B cell (primary cell): ENCODE results near the gene UMAD1. TPM values are rescaled to one million over a fixed set of nuclear protein-coding genes. Genes with fewer than 3 reads are reported as not detected.

Source experiments
- ATAC-seq: fragments of 200-7000 bp; cut with Tn5 transposase; one replicate; pipeline ENCODE4 v1.10.0; 2021; ENCODE audit warnings: low read depth, mild to moderate bottlenecking, moderate number of reproducible peaks, moderate library complexity
- CTCF ChIA-PET: fragments of 350-600 bp; sonication (Branson Sonifier 250); formaldehyde crosslinking; loops from one replicate; lab custom pipeline; 2021; ENCODE audit warnings: antibody characterized with exemption, inconsistent platforms; lab: Charles Lee
- POLR2A ChIA-PET: fragments of 350-600 bp; sonication (Branson Sonifier 250); formaldehyde crosslinking; loops from one replicate; lab custom pipeline; 2021; ENCODE audit warnings: antibody characterized with exemption; lab: Charles Lee
- DNase-seq: peaks from one replicate; pipeline ENCODE4 v3.0.0; 2013
- H2AFZ ChIP-seq: 2 replicates; pipeline ENCODE4 v1.6.1; 2012; ENCODE audit warnings: mild to moderate bottlenecking, low read depth, low read length; ENCODE audit not compliant: insufficient read depth, poor library complexity, severe bottlenecking
- H3K27ac ChIP-seq, 2 donors: 1 replicate in 1 of 2; 2 replicates in 1 of 2; pipeline ENCODE4 v1.5.1; 2012 to 2013; ENCODE audit warnings: low read length in 2 of 2, mild to moderate bottlenecking in 2 of 2, moderate library complexity in 1 of 2
- H3K27me3 ChIP-seq, 4 experiments: fragments of 200-600 bp in 1 of 4; sonication (generic) in 1 of 4; replicated peaks in 1 of 4; 1 replicate in 2 of 4; 2 replicates in 2 of 4; pipeline versions ENCODE4 v1.6.1 to v1.7.0; 2013 to 2016; ENCODE audit warnings: low read length in 3 of 4, mild to moderate bottlenecking in 2 of 4, mixed read lengths in 1 of 4, moderate library complexity in 1 of 4; ENCODE audit not compliant: insufficient read depth in 4 of 4, control insufficient read depth in 3 of 4; ENCODE audit errors: control extremely low read depth in 1 of 4
- H3K36me3 ChIP-seq, 2 experiments: replicated peaks in 1 of 2; 1 replicate in 1 of 2; 2 replicates in 1 of 2; pipeline versions ENCODE4 v1.6.1 to v1.7.1; 2013; ENCODE audit warnings: low read length in 1 of 2; ENCODE audit not compliant: insufficient read depth in 2 of 2, control insufficient read depth in 1 of 2; ENCODE audit errors: control extremely low read depth in 1 of 2, extremely low read depth in 1 of 2
- H3K4me1 ChIP-seq, 2 donors: fragments of 200-600 bp in 1 of 2; sonication (generic) in 1 of 2; 1 replicate in 1 of 2; 2 replicates in 1 of 2; pipeline versions ENCODE4 v1.5.1 to v1.6.1; 2013 to 2017; ENCODE audit warnings: low read length in 2 of 2; ENCODE audit not compliant: control insufficient read depth in 2 of 2, insufficient read depth in 2 of 2
- H3K4me2 ChIP-seq: replicated peaks from 2 replicates; pipeline ENCODE3; 2012; ENCODE audit warnings: mild to moderate bottlenecking, low read depth, low read length; ENCODE audit not compliant: poor library complexity, severe bottlenecking
- H3K4me3 ChIP-seq, 5 experiments: fragments of 200-600 bp in 1 of 5; sonication (generic) in 1 of 5; 1 replicate in 3 of 5; 2 replicates in 2 of 5; pipeline versions ENCODE4 v1.5.1 to v1.7.0; 2011 to 2016; ENCODE audit warnings: low read length in 4 of 5, mild to moderate bottlenecking in 4 of 5, low read depth in 2 of 5, control low read depth in 1 of 5, moderate library complexity in 1 of 5; ENCODE audit not compliant: insufficient read depth in 1 of 5; ENCODE audit errors: control extremely low read depth in 1 of 5, extremely low read depth in 1 of 5
- H3K79me2 ChIP-seq: fragments of 200-600 bp; sonication (generic); one replicate; pipeline ENCODE4 v1.6.0; 2016; ENCODE audit warnings: low read length; ENCODE audit not compliant: control insufficient read depth, insufficient read depth
- H3K9ac ChIP-seq: fragments of 200-600 bp; sonication (generic); 2 replicates; pipeline ENCODE4 v1.6.1; 2017; ENCODE audit warnings: mild to moderate bottlenecking, low read length, moderate library complexity
- H3K9me3 ChIP-seq, 3 donors: one replicate each; pipeline versions ENCODE4 v1.6.1 to v1.7.1; 2013; ENCODE audit warnings: low read length in 2 of 3; ENCODE audit not compliant: control insufficient read depth in 2 of 3, insufficient read depth in 1 of 3; ENCODE audit errors: control extremely low read depth in 1 of 3
- H4K20me1 ChIP-seq: 2 replicates; pipeline ENCODE4 v1.6.0; 2012; ENCODE audit warnings: mild to moderate bottlenecking, low read length; ENCODE audit not compliant: insufficient read depth, control insufficient read depth, poor library complexity, severe bottlenecking
- H3K27ac Mint-ChIP-seq: one replicate; pipeline ENCODE4 v1.8.0; 2021; ENCODE audit warnings: mixed read lengths
- H3K27me3 Mint-ChIP-seq: one replicate; pipeline ENCODE4 v1.8.0; 2021; ENCODE audit warnings: mixed read lengths
- H3K4me1 Mint-ChIP-seq: one replicate; pipeline ENCODE4 v1.8.0; 2021; ENCODE audit warnings: mixed read lengths
- H3K4me3 Mint-ChIP-seq: one replicate; pipeline ENCODE4 v1.8.0; 2021; ENCODE audit warnings: mixed read lengths
- H3K9me3 Mint-ChIP-seq: one replicate; pipeline ENCODE4 v1.8.0; 2022; ENCODE audit warnings: mixed read lengths; ENCODE audit not compliant: insufficient read depth
- EZH2 ChIP-seq: IDR thresholded peaks from 2 replicates; pipeline ENCODE4 v1.6.1; 2012; ENCODE audit warnings: borderline replicate concordance, low read depth, mild to moderate bottlenecking, moderate library complexity, low read length; ENCODE audit not compliant: insufficient read depth, poor library complexity, severe bottlenecking
- WGBS: methylation state at CpG from one replicate; pipeline ENCODE4 v1.1.5; 2013; ENCODE audit warnings: missing lambda C conversion rate; ENCODE audit not compliant: insufficient coverage; 5-methylcytosine and 5-hydroxymethylcytosine counted together
- intact Hi-C: fragments of 100-400 bp; cut with micrococcal nuclease; formaldehyde crosslinking; loops from one replicate; pipeline ENCODE4 v1.10.0; 2022
- polyA plus RNA-seq: library from polyadenylated mRNA; depleted of rRNA; stranded (reverse); fragments of >200 nt; gene quantifications from 2 replicates; pipeline ENCODE4 v1.2.3, GENCODE V29; 2012
- total RNA-seq, 2 donors: library from RNA; stranded (reverse); fragments of 120-200 nt in 1 of 2; gene quantifications; 1 replicate in 1 of 2; 2 replicates in 1 of 2; pipeline versions ENCODE4 v1.2.3 to v1.2.4, GENCODE V29; 2013 to 2022
- TF ChIP-seq, protein P1 (sequence below): fragments of 200-600 bp; IDR thresholded peaks from one replicate; pipeline ENCODE4 v1.8.0; 2022; ENCODE audit warnings: antibody characterized with exemption, mild to moderate bottlenecking

The UMAD1 gene
- total and polyA plus RNA-seq, 2 donors (not counting 1 experiment from before 2014, with no cell fraction given): 11.6 to 25.9 TPM

DNA sequence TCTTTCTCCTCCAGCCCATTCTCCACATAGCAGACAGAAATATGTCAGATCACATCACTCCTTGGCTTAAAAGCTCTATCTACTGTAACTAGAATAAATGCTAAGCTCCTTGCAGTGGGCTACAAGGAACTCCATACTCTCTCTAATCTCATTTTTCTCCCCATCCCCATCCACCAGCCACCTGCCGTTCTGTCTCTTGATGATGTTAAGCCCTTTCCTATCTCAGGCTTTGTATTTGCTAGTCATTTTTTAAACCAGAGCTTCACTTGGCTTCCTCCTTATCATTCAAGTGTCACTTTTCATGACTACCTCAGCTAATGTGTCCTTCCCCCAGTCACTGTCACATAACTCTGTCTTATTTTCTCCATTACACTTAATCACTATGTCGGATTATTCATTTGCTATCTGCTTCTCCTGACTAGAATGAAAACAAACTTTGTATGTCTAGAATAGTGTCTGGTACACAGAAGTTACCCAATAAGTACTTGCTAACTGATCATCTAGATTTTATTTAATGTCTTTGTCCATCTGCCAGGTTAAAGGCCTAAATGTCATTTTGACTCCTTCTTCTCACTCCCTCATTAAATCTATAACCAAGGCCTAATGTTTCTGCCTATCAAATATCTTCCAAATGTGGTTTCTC is 165.1 kb downstream of the UMAD1 start:
- Histone ChIP-seq H3K9ac (peak overlapping the region; percentile 1), H4K20me1 (no peaks in the 10 kb centered on the region), H3K36me3 (no peaks in the 10 kb centered on the region), H3K9me3 (no peaks in the 10 kb centered on the region), H3K79me2 (no peaks in the 10 kb centered on the region), H3K27ac (peak overlapping the region; percentile 45 to 66), H3K4me1 (peaks cover 18 to 19% of the 10 kb centered on the region in 2 donors), H3K4me3 (no peak overlapping the region), H2AFZ (peak overlapping the region; percentile 36), H3K27me3 (no peaks in the 10 kb centered on the region), H3K4me2 (peak overlapping the region; percentile 35)
- intact Hi-C loops: loop anchor here (2.0 kb wide), 1 partner anchor 15 kb away; no protein-coding TSS in a partner anchor
- H3K4me1 Mint-ChIP-seq: no peaks in the 10 kb centered on the region
- ATAC-seq (no peak), DNase-seq (peak; percentile 25)
- TF ChIP-seq, protein P1, sequence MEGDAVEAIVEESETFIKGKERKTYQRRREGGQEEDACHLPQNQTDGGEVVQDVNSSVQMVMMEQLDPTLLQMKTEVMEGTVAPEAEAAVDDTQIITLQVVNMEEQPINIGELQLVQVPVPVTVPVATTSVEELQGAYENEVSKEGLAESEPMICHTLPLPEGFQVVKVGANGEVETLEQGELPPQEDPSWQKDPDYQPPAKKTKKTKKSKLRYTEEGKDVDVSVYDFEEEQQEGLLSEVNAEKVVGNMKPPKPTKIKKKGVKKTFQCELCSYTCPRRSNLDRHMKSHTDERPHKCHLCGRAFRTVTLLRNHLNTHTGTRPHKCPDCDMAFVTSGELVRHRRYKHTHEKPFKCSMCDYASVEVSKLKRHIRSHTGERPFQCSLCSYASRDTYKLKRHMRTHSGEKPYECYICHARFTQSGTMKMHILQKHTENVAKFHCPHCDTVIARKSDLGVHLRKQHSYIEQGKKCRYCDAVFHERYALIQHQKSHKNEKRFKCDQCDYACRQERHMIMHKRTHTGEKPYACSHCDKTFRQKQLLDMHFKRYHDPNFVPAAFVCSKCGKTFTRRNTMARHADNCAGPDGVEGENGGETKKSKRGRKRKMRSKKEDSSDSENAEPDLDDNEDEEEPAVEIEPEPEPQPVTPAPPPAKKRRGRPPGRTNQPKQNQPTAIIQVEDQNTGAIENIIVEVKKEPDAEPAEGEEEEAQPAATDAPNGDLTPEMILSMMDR: no peak
- TF ChIP-seq EZH2: no peak
- ChIA-PET CTCF (no interaction called here), POLR2A (interaction anchor here (0.6 to 1.2 kb wide), 2 partner anchors 10 to 63 kb away, joined by 3 to 5 read pairs; no protein-coding TSS in a partner anchor)
- no peaks in the 10 kb centered on the region for H3K9me3 Mint-ChIP-seq
- H3K4me3 Mint-ChIP-seq: no peak overlapping the region
- H3K27ac Mint-ChIP-seq: no peak overlapping the region
- WGBS: 30% methylated on average over 1 of the region's 2 CpGs
- H3K27me3 Mint-ChIP-seq: no peaks in the 10 kb centered on the region

GRCh38 chr7:7808156-7808555 is 167.6 kb downstream of the UMAD1 start:
- H3K36me3 ChIP-seq: no peaks in the 10 kb centered on the region
- POLR2A ChIA-PET: no interaction called here
- no peaks in the 10 kb centered on the region for H3K9me3 Mint-ChIP-seq
- WGBS: no CpG with 5 or more reads among the region's 4 CpGs
- H3K79me2 ChIP-seq: no peaks in the 10 kb centered on the region
- H4K20me1 ChIP-seq: no peaks in the 10 kb centered on the region
- H3K4me2 ChIP-seq: no peak overlapping the region
- DNase-seq: no peak
- no peaks in the 10 kb centered on the region for H3K27me3 ChIP-seq
- H2AFZ ChIP-seq: no peak overlapping the region
- intact Hi-C loops: no loop called here
- ATAC-seq: no peak
- H3K27me3 Mint-ChIP-seq: no peaks in the 10 kb centered on the region
- H3K4me3 Mint-ChIP-seq: no peak overlapping the region
- peaks cover 10% of the 10 kb centered on the region for H3K4me1 Mint-ChIP-seq
- TF ChIP-seq, protein P1: no peak
- TF ChIP-seq EZH2: no peak
- CTCF ChIA-PET: no interaction called here
- H3K27ac Mint-ChIP-seq: no peak overlapping the region
- no peak overlapping the region for H3K27ac ChIP-seq
- H3K9me3 ChIP-seq: no peaks in the 10 kb centered on the region
- H3K9ac ChIP-seq: no peak overlapping the region
- no peak overlapping the region for H3K4me3 ChIP-seq
- peaks cover 18 to 19% of the 10 kb centered on the region in 2 donors for H3K4me1 ChIP-seq
